SJSA1 (cell line): Measurements from ENCODE around the gene FGF1. TPM values are rescaled to one million over a fixed set of nuclear protein-coding genes. Genes with fewer than 3 reads are reported as not detected.
A peak's percentile ranks its signal among the peaks of the same experiment; 100 is the strongest.
"Not testable (repeated sequence)": the region's sequence is repeated elsewhere in the genome, so short reads cannot be mapped to it uniquely, and the experiment has no call there.

Experiments
- DNase-seq, 2 experiments: peaks; one replicate each; pipeline ENCODE4 v3.0.0-alpha.2; 2015 to 2020; ENCODE audit warnings: low spot score in 2 of 2, low read depth in 1 of 2
- H3K27ac ChIP-seq: fragments of 250-450 bp; sonication (Bioruptor Pico); 2 replicates; pipeline ENCODE4 v1.5.1; 2020; ENCODE audit warnings: mild to moderate bottlenecking, moderate library complexity
- H3K27me3 ChIP-seq: fragments of 250-450 bp; sonication (Bioruptor Pico); replicated peaks from 2 replicates; pipeline ENCODE4 v1.5.1; 2020; ENCODE audit warnings: mild to moderate bottlenecking, moderate library complexity
- H3K36me3 ChIP-seq: fragments of 250-450 bp; sonication (Bioruptor Pico); 2 replicates; pipeline ENCODE4 v1.5.1; 2020; ENCODE audit warnings: mild to moderate bottlenecking
- H3K4me1 ChIP-seq: fragments of 250-450 bp; sonication (Bioruptor Pico); replicated peaks from 2 replicates; pipeline ENCODE4 v1.6.1; 2021; ENCODE audit warnings: mild to moderate bottlenecking
- H3K4me3 ChIP-seq: fragments of 250-450 bp; sonication (Bioruptor Pico); 2 replicates; pipeline ENCODE4 v1.5.1; 2020; ENCODE audit warnings: mild to moderate bottlenecking
- H3K9me3 ChIP-seq: fragments of 250-450 bp; sonication (Bioruptor Pico); replicated peaks from 2 replicates; pipeline ENCODE4 v1.5.1; 2020; ENCODE audit warnings: mild to moderate bottlenecking
- total RNA-seq: library from RNA; depleted of rRNA; stranded (reverse); fragments of >200 nt; shearing (Covaris generic); gene quantifications from 2 replicates; pipeline ENCODE4 v1.2.3, GENCODE V29; 2014

FGF1 gene
- total RNA-seq, 1 experiment from 2014 or later = 36.7 TPM

- Histone ChIP-seq H3K27me3 (no peaks in the 10 kb centered on the region), H3K27ac (no peak overlapping the region), H3K9me3 (no peaks in the 10 kb centered on the region), H3K4me3 (no peak overlapping the region), H3K36me3 (no peaks in the 10 kb centered on the region), H3K4me1 (no peaks in the 10 kb centered on the region; the same call in 1 of the 2 replicates)
- DNase-seq = peak; percentile 85
Measured at GRCh38 chr5:142655339-142656267, 30.3 kb downstream of the FGF1 start.

- Histone ChIP-seq H3K36me3 (no peaks in the 10 kb centered on the region), H3K4me3 (no peak overlapping the region), H3K9me3 (no peaks in the 10 kb centered on the region), H3K27ac (no peak overlapping the region), H3K27me3 (no peaks in the 10 kb centered on the region), H3K4me1 (no peaks in the 10 kb centered on the region; the same call in 1 of the 2 replicates)
- no peak for DNase-seq
Measured at GRCh38 chr5:142654578-142655058, 31.3 kb downstream of the FGF1 start.

- Histone ChIP-seq H3K27ac (no peak overlapping the region), H3K27me3 (no peaks in the 10 kb centered on the region), H3K9me3 (no peaks in the 10 kb centered on the region), H3K36me3 (no peaks in the 10 kb centered on the region), H3K4me1 (no peaks in the 10 kb centered on the region; the same call in 1 of the 2 replicates), H3K4me3 (no peak overlapping the region)
- DNase-seq = no peak
Measured at GRCh38 chr5:142653321-142653720, 32.6 kb downstream of the FGF1 start.

- H3K27ac ChIP-seq = no peak overlapping the region
- DNase-seq = no peak
- H3K4me1 ChIP-seq = no peaks in the 10 kb centered on the region; the same call in 1 of the 2 replicates
- no peaks in the 10 kb centered on the region for H3K9me3 ChIP-seq
- no peaks in the 10 kb centered on the region for H3K36me3 ChIP-seq
- no peaks in the 10 kb centered on the region for H3K27me3 ChIP-seq
- no peak overlapping the region for H3K4me3 ChIP-seq
Measured at GRCh38 chr5:142652563-142652962, 33.3 kb downstream of the FGF1 start.

GRCh38 chr5:142650881-142651280, 35.0 kb downstream of the FGF1 start:
- Histone ChIP-seq H3K27ac (no peak overlapping the region), H3K4me3 (no peak overlapping the region), H3K27me3 (no peaks in the 10 kb centered on the region), H3K4me1 (peaks cover under 1% of the 10 kb centered on the region), H3K36me3 (no peaks in the 10 kb centered on the region), H3K9me3 (no peaks in the 10 kb centered on the region)
- peak in 1 of 2 experiments; percentile 41 for DNase-seq

- H3K36me3 ChIP-seq = no peaks in the 10 kb centered on the region
- no peak for DNase-seq
- no peak overlapping the region for H3K27ac ChIP-seq
- no peaks in the 10 kb centered on the region for H3K27me3 ChIP-seq
- no peak overlapping the region for H3K4me3 ChIP-seq
- no peaks in the 10 kb centered on the region for H3K9me3 ChIP-seq
- peaks cover 9% of the 10 kb centered on the region for H3K4me1 ChIP-seq
Measured at GRCh38 chr5:142650060-142650459, 35.8 kb downstream of the FGF1 start.

GRCh38 chr5:142648108-142648507, 37.8 kb downstream of the FGF1 start:
- H3K27ac ChIP-seq, H3K4me3 ChIP-seq, H3K9me3 ChIP-seq, H3K36me3 ChIP-seq, H3K27me3 ChIP-seq, DNase-seq: not testable (repeated sequence)
- H3K4me1 ChIP-seq = peaks cover 23% of the 10 kb centered on the region

- Histone ChIP-seq H3K36me3 (no peaks in the 10 kb centered on the region), H3K9me3 (no peaks in the 10 kb centered on the region), H3K4me3 (no peak overlapping the region), H3K27ac (peak overlapping the region; percentile 92), H3K27me3 (no peaks in the 10 kb centered on the region), H3K4me1 (peaks cover 23% of the 10 kb centered on the region)
- DNase-seq = no peak
Measured at GRCh38 chr5:142645456-142645855, 40.4 kb downstream of the FGF1 start.

- H3K27ac ChIP-seq = peak overlapping the region; percentile 92
- H3K36me3 ChIP-seq = no peaks in the 10 kb centered on the region
- peak; percentile 97 for DNase-seq
- no peaks in the 10 kb centered on the region for H3K27me3 ChIP-seq
- H3K4me1 ChIP-seq = peaks cover 23% of the 10 kb centered on the region
- no peaks in the 10 kb centered on the region for H3K9me3 ChIP-seq
- H3K4me3 ChIP-seq = no peak overlapping the region
Measured at GRCh38 chr5:142644640-142645361, 41.1 kb downstream of the FGF1 start.

GRCh38 chr5:142644127-142644526, 41.8 kb downstream of the FGF1 start:
- peaks cover 23% of the 10 kb centered on the region for H3K4me1 ChIP-seq
- no peaks in the 10 kb centered on the region for H3K36me3 ChIP-seq
- DNase-seq = peak in 1 of 2 experiments; percentile 45
- H3K4me3 ChIP-seq = no peak overlapping the region
- no peaks in the 10 kb centered on the region for H3K27me3 ChIP-seq
- H3K9me3 ChIP-seq = no peaks in the 10 kb centered on the region
- peak overlapping the region; percentile 92 for H3K27ac ChIP-seq

GRCh38 chr5:142643634-142644033, 42.3 kb downstream of the FGF1 start:
- no peaks in the 10 kb centered on the region for H3K9me3 ChIP-seq
- no peak overlapping the region for H3K4me3 ChIP-seq
- H3K4me1 ChIP-seq = peaks cover 23% of the 10 kb centered on the region
- no peaks in the 10 kb centered on the region for H3K27me3 ChIP-seq
- H3K27ac ChIP-seq = peak overlapping the region; percentile 92
- H3K36me3 ChIP-seq = no peaks in the 10 kb centered on the region
- no peak for DNase-seq

GRCh38 chr5:142642427-142642826, 43.5 kb downstream of the FGF1 start:
- Histone ChIP-seq H3K27ac (no peak overlapping the region), H3K36me3 (no peaks in the 10 kb centered on the region), H3K4me3 (no peak overlapping the region), H3K4me1 (peaks cover 23% of the 10 kb centered on the region), H3K9me3 (no peaks in the 10 kb centered on the region), H3K27me3 (no peaks in the 10 kb centered on the region)
- no peak for DNase-seq

- no peaks in the 10 kb centered on the region for H3K27me3 ChIP-seq
- no peak overlapping the region for H3K27ac ChIP-seq
- H3K4me1 ChIP-seq = peaks cover 23% of the 10 kb centered on the region
- H3K36me3 ChIP-seq = no peaks in the 10 kb centered on the region
- H3K9me3 ChIP-seq = no peaks in the 10 kb centered on the region
- no peak for DNase-seq
- no peak overlapping the region for H3K4me3 ChIP-seq
Measured at GRCh38 chr5:142641711-142642110, 44.2 kb downstream of the FGF1 start.
